PFSK-1 (cell line): ENCODE measurements around the gene CADM4.

ENCODE experiments used
- FOXP2 ChIP-seq: optimal IDR thresholded peaks from 2 replicates; pipeline ENCODE3; 2011; ENCODE audit warnings: borderline replicate concordance, control low read depth, inconsistent platforms; ENCODE audit not compliant: insufficient read depth; ENCODE audit errors: extremely low read length, extremely low read depth
- POLR2AphosphoS5 ChIP-seq: IDR thresholded peaks from 2 replicates; pipeline ENCODE4 v1.6.1; 2012; ENCODE audit warnings: low read depth, mild to moderate bottlenecking, control low read depth, low read length, moderate library complexity
- REST ChIP-seq, 2 experiments: IDR thresholded peaks; 2 replicates each; pipeline versions ENCODE4 v1.6.1 to v1.8.0; 2011 to 2012; ENCODE audit warnings: low read depth in 2 of 2, low read length in 2 of 2, control low read depth in 1 of 2, inconsistent platforms in 1 of 2, mild to moderate bottlenecking in 1 of 2, moderate library complexity in 1 of 2; ENCODE audit not compliant: insufficient read depth in 1 of 2
- SIN3A ChIP-seq: IDR thresholded peaks from 2 replicates; pipeline ENCODE4 v1.6.1; 2012; ENCODE audit warnings: mild to moderate bottlenecking, low read length, moderate library complexity, borderline replicate concordance; ENCODE audit not compliant: insufficient read depth
- TAF1 ChIP-seq: IDR thresholded peaks from 2 replicates; pipeline ENCODE4 v1.6.1; 2012; ENCODE audit warnings: low read length, control low read depth, borderline replicate concordance; ENCODE audit not compliant: insufficient read depth

CADM4 gene

GRCh38 chr19:43675906-43676305 is 36.3 kb upstream of the CADM4 start:
- TF ChIP-seq FOXP2 (no peak), TAF1 (no peak), REST (IDR thresholded peaks at IDR 0.05; ENCODE audit: insufficient read depth in 1 of 2, low read depth in 2 of 2, low read length in 2 of 2) (no peak), POLR2AphosphoS5 (no peak), SIN3A (no peak)

GRCh38 chr19:43675269-43675879 is 35.7 kb upstream of the CADM4 start:
- TF ChIP-seq TAF1: no peak
- TF ChIP-seq REST (IDR thresholded peaks at IDR 0.05; ENCODE audit: insufficient read depth in 1 of 2, low read depth in 2 of 2, low read length in 2 of 2): no peak
- TF ChIP-seq SIN3A: no peak
- TF ChIP-seq FOXP2: no peak
- TF ChIP-seq POLR2AphosphoS5: no peak

- TF ChIP-seq POLR2AphosphoS5: no peak
- no peak for TF ChIP-seq TAF1
- no peak for TF ChIP-seq FOXP2
- TF ChIP-seq SIN3A: no peak
- no peak for TF ChIP-seq REST (IDR thresholded peaks at IDR 0.05; ENCODE audit: insufficient read depth in 1 of 2, low read depth in 2 of 2, low read length in 2 of 2)
Observed at GRCh38 chr19:43674596-43674995, 34.9 kb upstream of the CADM4 start.

- TF ChIP-seq POLR2AphosphoS5: no peak
- no peak for TF ChIP-seq SIN3A
- TF ChIP-seq REST (IDR thresholded peaks at IDR 0.05; ENCODE audit: insufficient read depth in 1 of 2, low read depth in 2 of 2, low read length in 2 of 2): no peak
- no peak for TF ChIP-seq TAF1
- TF ChIP-seq FOXP2: no peak
Observed at GRCh38 chr19:43674183-43674582, 34.5 kb upstream of the CADM4 start.
